Uterus (tissue), 2 donors: Measurements from ENCODE around the gene SLC43A3.

ENCODE experiments used
- POLR2A ChIP-seq, 2 donors: fragments of 450-650 bp; IDR thresholded peaks; one replicate each; pipeline ENCODE4 v1.6.1; 2016; ENCODE audit warnings: antibody characterized with exemption in 2 of 2, mild to moderate bottlenecking in 1 of 2, moderate library complexity in 1 of 2
- TF ChIP-seq, protein P1 (sequence below), 4 experiments: fragments of 200-600 bp in 2 of 4; fragments of 450-650 bp in 2 of 4; sonication (generic) in 2 of 4; IDR thresholded peaks; one replicate each; pipeline ENCODE4 v1.5.1; 2016 to 2019; ENCODE audit warnings: antibody characterized with exemption in 4 of 4, mild to moderate bottlenecking in 2 of 4, moderate library complexity in 1 of 4

DNA sequence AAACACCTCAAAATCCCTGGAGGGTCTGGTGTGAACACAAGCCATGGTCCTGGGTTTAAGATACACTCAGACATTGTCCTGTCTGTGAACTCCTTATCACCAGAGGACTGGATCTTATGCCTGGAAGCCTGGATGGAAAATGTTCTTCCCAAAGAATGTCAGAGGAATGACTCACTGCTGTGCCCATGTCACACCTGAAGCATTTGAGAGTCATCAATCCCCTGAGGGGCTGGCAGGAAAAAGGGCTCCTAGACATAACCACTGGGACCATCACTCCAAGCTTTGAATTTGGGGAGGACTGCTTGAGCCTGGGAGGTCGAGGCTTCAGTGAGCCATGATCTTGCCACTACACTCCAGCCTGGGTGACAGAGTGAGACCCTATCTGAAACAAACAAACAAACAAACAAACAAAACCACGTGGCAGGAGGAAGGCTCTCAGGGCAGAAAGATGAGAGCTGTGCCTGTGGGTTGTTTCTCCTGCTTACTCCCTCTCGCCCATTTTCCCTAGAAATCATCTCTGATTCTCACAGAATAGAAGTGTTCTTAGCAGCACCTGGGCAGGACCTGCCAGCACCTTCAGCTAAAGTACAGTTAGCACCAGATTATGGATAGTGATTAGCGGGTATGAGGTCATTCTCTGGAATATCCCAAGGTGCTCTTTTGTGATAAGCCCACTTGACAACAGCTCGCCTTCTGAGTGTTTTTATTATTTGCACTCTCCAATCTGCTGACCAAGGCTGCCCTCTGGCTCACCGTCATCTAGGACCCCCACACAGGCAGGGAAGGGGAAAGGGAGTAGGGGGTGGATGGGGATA lies 24.5 kb downstream of the SLC43A3 start:
- TF ChIP-seq, protein P1, sequence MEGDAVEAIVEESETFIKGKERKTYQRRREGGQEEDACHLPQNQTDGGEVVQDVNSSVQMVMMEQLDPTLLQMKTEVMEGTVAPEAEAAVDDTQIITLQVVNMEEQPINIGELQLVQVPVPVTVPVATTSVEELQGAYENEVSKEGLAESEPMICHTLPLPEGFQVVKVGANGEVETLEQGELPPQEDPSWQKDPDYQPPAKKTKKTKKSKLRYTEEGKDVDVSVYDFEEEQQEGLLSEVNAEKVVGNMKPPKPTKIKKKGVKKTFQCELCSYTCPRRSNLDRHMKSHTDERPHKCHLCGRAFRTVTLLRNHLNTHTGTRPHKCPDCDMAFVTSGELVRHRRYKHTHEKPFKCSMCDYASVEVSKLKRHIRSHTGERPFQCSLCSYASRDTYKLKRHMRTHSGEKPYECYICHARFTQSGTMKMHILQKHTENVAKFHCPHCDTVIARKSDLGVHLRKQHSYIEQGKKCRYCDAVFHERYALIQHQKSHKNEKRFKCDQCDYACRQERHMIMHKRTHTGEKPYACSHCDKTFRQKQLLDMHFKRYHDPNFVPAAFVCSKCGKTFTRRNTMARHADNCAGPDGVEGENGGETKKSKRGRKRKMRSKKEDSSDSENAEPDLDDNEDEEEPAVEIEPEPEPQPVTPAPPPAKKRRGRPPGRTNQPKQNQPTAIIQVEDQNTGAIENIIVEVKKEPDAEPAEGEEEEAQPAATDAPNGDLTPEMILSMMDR (IDR thresholded peaks at IDR 0.05), result no peak
- TF ChIP-seq POLR2A (IDR thresholded peaks at IDR 0.05), result no peak
